Stimulated activated CD4-positive, alpha-beta T cell treated with anti-CD3 and anti-CD28 coated beads, Interleukin-4, amount 100 ng/mL, for 4 hours (primary cell): ENCODE data around the gene TRPV6.

ENCODE experiments used
- DNase-seq, 2 experiments: peaks; one replicate each; pipeline ENCODE4 v3.0.0-alpha.2; 2020

The TRPV6 gene

DNA sequence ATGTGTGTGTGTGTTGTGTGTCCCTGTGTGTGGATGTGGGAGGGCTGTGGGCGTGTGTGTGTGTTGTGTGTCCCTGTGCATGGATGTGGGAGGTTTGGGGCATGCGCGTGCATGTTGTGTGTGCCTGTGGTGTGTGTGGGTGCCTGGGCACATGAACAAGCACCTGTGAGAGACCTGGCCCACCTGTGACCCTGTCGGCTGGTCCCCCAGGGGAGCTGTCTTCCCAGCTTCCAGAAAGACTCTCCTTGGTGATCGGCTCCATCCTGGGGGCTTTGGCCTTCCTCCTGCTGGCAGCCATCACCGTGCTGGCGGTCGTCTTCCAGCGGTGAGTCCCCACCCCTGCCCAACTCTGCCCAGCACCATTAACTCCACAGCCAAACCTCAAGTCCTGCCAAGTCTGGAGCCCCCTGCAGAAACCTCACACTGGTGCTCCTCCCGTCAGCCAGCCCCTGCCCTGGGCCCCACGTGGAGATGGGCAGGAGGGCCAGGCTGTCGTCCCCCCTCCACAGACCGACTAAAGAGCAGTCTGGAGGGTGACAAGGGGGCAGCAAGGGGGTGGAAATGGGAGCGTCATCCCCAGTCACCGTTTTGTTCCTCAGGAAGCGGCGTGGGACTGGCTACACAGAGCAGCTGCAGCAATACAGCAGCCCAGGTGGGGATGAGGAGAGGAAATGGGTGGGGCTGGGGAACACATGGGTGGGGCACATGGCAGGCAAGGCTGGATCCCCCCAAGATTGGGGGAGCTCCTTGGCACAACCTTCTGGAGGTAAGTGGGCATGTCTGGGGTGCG, 18.0 kb downstream of the TRPV6 start:
- DNase-seq = no peak

DNA sequence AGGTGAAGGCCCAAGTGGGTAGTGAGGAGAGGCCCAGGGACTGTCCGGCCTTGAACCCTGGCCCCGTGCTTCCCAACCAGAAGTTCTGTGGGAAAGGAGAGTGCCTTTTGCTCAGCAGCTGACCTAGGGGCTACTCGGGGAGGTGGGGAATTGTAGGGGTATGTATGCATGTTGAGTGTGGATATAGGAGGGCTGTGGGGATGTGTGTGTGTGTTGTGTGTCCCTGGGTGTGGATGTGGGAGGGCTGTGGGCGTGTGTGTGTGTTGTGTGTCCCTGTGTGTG, 18.5 kb downstream of the TRPV6 start:
- DNase-seq = no peak

DNA sequence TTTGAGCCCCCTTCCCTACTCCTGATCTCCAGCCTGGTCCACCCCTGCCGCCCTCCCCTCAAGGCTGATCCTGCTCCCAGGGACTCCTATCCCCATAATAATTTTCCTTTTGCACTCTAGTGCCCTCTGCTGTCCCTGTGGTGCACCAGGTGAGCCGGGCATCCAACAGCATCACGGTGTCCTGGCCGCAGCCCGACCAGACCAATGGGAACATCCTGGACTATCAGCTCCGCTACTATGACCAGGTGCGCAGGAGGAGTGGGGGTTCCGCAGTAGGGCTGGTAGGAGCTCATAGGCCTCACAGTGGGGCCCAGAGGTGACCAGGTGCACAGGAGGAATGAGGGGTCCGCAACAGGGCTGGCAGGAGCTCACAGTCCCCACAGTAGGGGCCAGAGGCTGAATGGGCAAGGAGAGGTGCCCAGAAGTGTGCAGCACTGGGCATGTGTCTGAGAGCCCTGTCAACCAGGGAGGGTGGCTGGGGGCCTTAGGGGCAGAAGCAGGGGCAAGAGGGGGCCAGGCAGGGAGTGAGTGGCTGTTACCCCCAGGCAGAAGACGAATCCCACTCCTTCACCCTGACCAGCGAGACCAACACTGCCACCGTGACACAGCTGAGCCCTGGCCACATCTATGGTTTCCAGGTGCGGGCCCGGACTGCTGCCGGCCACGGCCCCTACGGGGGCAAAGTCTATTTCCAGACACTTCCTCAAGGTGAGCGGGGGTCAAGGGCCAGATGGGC, 19.0 kb downstream of the TRPV6 start:
- DNase-seq = peak in 1 of 2 experiments; percentile 19

DNA sequence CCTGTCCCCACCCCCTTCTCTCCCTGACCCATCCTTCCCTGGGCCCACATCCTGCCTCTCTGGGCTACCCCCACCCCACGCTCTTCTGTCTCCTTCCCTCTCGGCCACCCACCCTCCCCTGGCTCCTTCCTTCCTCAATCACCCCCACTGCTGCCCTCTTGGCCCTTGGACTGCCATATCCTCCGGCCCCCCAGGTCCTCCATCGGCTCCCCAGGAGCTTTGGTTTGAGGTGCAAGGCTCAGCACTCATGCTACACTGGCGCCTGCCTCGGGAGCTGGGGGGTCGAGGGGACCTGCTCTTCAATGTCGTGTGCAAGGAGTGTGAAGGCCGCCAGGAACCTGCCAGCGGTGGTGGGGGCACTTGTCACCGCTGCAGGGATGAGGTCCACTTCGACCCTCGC, 19.8 kb downstream of the TRPV6 start:
- DNase-seq = no peak

DNA sequence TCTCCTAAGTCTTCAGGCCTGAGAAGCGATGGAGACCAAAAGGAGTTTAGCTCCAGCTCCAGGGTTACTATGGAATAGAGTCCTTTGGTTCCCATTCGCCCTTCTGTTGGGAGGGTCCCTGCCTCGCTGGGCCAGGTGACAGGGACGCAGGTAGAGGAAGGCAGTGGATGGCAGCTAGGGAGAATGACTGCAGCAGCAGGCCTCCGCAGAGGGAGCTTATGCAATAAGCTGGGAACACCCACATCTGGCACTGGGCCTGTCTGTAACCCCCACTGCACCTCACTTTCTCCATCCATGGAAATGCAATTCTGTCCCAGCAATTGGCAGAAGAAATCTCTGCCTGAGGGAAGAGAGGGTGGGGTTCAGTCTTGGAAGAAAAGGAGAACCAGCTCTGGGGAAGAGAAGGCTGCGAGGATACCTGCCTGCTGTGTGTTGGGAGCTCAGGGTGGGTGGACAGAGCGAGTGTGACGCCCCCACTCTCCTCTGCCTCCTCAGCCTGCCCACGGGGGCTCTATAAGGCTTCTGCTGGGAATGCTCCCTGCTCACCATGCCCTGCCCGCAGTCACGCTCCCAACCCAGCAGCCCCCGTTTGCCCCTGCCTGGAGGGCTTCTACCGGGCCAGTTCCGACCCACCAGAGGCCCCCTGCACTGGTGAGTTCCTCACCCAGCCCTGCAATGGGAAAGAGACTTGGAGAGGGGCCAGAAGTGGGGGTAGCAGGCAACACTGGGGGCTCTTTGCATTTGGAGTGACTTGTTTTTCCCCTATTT, 20.4 kb downstream of the TRPV6 start:
- no peak for DNase-seq

DNA sequence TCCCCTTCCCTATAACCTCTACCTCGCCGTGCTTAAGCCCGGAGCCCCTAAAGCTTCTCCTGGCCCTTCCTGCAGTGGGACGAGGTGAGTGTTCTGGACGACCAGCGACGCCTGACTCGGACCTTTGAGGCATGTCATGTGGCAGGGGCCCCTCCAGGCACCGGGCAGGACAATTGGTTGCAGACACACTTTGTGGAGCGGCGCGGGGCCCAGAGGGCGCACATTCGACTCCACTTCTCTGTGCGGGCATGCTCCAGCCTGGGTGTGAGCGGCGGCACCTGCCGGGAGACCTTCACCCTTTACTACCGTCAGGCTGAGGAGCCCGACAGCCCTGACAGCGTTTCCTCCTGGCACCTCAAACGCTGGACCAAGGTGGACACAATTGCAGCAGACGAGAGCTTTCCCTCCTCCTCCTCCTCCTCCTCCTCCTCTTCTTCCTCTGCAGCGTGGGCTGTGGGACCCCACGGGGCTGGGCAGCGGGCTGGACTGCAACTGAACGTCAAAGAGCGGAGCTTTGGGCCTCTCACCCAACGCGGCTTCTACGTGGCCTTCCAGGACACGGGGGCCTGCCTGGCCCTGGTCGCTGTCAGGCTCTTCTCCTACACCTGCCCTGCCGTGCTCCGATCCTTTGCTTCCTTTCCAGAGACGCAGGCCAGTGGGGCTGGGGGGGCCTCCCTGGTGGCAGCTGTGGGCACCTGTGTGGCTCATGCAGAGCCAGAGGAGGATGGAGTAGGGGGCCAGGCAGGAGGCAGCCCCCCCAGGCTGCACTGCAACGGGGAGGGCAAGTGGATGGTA, 21.5 kb downstream of the TRPV6 start:
- no peak for DNase-seq

DNA sequence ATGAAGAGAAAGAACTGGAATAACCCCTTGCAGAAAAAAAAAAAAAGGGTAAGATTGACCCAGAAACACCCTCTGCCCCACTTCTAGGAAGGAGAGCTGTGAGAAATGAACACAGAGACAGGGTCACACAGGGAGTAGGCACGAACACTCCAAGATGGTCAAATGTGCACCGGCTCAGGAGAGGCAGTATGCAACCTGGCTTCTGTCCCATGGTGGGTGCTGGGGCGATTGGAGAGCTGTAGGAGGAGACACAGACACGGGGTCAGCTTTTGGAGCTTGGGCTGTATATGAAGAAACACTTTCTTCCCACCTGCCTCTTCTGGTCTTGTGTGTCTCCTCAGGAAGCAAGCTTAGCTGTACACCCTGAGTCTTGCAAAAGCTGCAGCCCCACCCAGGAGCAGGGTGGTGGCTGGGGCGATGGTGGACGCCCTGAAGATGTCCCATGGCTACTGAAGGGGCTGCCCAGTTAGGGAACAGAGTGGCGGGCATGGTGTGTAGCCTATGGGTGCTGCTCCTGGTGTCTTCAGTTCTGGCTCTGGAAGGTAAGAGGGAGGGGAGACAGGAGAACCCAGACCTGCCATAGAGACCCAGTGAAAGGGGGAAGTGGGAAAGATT, 22.7 kb downstream of the TRPV6 start:
- no peak for DNase-seq

DNA sequence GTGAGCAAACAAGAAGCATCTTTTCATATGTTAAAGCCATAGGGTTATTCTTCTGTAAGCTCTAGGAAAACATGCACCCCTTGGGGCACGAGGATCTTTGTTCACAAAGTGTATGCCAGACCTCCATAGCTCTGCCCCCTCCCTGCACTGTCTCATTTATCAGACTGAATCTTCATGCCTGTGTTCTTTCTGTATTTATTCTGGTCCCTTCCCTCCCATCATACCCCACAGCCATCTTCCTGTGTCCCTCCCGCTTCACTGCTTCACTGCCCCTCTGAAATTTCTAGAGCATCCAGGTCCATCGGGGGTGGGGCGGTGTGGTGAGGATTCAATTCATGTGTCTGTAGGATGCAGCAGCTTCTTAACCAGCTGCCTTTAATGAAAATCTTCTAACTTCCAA, 23.2 kb downstream of the TRPV6 start:
- no peak for DNase-seq

DNA sequence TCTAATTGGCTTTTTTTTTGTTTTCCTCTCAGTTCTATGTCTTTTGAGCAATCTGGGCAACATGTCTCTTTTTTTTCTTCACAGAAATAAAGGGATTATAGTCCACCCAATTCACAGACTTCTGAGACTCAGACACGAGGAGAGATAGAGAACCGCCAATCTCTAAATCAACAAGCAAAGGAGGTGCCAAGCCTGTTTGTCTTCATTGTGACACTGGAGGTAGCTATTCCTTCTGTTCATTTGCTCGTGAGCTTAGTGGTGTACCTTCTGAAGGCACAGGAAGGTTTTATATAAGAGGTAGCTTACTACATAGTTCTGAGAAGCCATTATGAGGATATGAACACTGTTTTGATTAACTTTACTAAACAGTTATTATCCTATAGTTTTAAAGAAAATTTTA, 24.6 kb downstream of the TRPV6 start:
- no peak for DNase-seq

DNA sequence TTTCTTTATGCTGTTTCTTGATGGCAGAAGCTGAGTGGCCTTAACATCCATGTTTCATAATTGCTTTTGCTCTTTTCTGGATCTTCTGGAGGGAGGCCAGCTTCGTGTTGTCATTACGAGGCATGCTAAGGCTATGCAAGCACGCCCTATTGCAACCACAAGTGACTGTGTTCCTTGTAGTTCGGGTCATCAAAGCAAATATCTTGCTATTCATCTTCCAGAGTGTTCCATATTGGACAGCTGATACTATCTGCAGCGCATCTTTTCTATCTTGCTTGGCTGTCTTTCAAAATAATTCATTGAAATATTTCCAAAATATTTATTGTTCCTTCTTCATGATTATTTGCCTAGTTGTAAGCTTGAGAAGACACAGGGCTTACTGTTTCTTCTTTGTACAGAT, 25.7 kb downstream of the TRPV6 start:
- DNase-seq = no peak

DNA sequence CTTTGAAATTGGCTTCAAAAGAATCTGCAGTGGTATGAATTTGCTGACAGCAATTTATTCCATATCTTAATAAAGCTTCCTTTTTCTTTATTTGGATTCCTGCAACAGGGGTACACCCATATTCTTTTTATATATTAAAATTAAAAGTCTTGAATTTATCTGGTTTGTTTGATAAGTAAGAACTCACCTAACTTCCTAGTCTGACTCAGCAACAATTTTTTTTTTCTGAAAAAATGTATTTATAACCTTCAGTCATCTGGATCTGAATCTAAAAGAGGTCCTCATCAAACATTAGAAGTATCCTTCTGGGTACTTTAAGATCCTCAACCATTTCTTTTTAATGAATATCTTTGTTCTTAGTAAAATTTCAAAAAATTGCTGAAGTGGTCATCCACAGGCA, 26.1 kb downstream of the TRPV6 start:
- no peak for DNase-seq

DNA sequence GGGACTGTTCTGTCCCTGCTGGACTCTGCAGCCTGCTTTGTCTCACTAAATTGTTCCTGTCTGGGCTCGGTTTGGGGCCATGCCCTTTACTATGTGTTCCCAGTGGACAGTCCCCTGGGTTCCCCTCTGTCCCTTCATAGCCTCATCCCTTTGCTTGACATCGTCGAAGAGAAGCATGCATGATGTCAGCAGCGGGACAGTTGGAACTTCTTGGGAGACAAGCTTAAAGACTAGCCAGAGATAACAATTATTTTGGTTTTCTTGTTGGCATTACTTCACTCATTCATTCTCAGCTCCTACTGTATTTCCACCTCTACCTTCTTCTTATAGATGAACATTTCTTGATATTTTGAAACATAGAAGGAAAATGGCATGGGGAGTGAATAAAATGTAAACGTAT, 27.9 kb downstream of the TRPV6 start:
- DNase-seq = no peak

DNA sequence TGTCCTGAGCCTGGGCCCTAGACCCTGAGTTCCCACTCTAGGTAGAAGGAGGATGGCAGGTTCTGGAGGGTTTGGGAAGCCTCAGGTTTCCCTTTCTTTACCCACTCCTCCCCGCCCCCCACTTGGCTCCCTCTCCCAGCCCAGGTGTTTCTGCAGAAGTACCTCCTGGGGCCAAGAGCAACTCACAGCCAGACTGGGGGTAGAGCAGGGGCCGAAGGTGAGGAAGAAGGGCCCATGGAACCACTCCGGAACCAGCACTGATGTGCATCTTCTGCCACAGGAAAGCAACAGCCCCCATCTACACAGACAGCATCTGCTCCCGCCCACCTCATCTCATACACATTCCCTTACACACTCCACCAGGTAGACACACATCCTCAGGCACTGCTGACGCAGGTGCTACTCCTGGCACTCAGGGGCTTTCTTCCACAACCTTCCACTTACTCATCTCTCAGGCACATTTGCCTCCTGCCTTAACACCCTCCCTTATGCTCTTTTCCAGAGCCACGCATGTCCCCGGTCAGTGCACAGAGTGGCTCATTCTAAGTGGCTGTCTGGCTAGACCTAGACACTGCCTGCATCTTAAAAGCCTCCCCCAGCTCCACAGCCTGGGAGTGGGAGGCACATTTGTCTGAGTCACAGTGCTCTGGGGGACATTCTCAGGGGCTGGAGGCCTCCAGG, 28.8 kb downstream of the TRPV6 start:
- DNase-seq = peak in 1 of 2 experiments; percentile 18

DNA sequence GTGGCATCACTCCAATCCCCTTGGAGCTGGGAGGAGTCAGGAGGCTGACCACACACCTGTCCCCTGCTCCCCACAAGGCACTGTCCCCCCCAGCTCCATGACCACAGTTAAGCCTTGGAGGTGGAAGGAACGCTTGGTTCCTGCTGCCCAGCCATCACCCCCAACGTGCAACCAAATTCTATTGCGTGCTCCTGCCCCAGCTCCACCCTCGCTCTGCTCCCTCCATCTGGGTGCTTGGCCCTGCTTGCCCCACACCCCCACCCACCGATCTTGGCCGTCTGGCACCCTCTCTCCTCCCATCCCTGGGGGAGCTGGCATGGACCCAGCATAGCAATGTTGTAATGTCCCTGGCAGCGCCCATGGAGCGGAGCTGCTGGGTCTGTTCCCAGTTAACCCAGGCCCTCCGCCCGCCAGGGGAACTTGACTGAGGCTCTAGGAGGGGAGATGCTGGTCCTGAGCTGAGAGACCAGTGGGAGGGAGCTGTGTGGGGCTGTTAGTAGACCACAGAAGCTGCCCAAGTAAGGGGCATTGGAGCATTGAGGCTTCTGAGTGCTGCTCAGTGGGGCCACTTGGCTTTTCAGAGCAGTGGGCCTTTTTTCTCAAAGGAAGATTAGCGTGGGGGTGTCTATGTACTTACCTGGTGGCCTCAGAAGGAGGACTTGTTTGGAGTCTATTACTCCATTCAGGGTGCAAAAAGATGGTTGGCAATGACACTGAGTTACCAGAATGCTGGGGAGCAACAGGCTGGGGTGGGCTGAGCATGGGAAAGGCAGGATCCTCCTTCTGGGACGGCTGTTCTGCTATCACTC, 29.6 kb downstream of the TRPV6 start:
- DNase-seq = no peak

DNA sequence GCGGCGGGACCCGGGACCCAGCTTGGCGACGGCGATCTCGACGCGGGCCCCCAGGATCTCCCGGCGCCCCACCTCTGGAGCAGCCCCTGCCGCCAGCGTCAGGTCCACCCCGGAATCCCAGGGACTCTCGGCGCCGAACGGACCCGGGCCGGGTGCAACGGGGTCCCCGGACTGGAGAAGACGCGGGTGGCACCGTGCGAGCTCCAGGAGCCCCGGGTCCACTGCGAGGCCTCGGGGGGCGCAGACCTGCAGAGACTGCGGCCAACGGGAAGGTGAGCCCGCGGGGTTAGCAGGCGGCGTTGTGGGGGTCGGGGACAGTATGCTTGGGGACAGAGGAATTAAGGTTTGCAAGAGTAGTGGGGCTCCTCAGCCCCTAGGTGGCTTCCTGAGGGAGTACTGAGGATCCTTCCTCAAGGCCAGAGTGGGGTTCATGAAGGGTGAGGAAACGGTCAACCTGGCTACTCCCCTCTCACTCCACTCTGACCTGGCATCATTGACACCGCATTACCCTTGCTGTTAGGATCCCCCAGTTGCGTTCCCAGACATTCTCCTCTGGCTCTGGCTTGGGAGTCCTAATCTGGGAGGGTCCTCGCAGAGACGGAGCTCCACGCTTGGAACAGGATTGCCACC, 30.3 kb downstream of the TRPV6 start:
- DNase-seq = no peak

DNA sequence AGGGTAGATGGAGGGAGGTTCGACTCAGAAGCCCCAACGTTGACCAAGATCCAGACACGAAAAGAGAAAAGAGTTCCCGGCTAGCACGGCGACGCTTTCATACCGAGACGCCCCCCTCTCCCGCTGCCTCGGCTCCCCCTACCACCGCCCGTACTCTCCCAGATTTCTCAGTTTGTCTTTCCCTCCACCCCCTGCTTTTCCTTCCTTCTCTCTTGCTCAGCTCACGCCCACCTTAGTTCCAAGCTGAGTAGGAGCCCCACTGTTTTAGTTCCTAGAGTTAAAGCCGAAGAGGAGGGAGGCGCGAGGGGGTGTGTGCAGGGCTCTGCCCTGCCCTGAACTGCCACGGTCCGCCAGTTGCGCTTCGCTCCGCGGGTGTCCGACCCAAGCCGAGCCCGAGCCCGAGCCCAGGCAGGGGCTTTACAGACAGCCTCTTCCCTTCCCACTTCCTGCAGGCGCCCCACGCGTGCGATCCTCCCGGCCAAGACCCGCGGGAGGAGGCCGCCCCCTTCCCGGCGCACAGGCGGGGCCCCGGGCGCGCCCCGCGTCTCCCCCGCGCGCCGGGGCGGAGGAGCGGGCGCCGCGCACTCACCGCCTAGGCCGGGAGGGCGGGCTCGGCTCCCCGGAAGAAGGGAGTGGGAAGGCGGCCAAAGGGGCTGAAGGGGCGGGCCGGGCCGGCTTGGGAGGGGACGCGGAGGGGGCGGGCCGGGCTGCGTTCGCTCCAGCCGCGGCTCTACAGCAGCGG, 31.0 kb downstream of the TRPV6 start, which contains the start of gene EPHB6:
EPHB6 (plus strand) TSS at position 705 of the 742 bp plus-strand sequence. CDS start 8,152 bp downstream, outside the sequence.
- DNase-seq = peak; percentile 37 to 61

DNA sequence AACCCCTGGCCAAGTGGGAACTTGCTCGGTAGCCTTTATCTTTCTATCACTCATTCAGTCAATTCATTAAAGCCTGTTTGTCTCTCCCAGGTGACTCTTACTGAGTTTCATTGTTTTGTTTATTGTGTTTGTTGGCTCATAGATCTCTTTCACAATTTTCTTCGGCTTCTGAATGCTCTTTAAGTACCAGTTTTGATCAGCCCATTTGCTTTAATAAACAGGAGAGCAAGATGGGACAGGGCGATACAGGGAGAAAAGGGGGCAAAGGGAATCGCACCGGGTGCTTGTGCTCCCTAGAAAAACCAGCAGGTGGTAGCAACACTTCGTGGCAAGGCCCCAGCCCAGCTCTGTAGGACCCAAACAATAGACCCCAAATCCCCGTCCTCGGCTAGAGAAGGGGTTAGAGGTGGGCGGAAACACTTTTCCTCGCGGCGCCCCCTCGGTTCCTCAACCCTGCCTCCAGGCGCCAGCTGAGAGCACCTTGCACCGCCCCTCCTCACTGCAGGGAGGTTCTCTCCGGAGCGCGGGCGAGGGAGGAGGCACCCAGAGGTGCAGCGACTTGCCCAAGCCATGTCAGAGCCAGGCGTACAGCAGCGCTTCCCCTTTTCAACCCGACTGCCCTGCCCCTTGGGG, 31.7 kb downstream of the TRPV6 start:
- peak; percentile 54 to 61 for DNase-seq

DNA sequence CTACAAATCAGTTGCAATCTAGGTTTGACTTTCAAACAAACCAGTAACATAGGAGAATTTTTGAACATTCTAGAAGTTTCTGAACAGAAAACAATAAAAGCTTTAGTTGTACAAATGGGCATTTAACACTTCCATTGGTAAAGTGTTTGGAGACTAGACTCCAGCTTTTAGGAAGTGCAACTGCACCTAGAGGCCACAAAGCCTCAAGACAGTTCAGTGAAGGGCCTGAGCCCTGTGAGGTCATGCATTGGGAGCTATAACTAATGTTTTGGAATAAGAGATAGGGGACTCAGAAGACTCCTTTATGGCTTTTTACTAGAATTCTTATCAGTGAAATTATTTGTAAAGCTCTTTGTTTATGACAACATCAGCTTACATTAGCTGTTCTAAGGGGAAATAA, 33.6 kb downstream of the TRPV6 start:
- no peak for DNase-seq

DNA sequence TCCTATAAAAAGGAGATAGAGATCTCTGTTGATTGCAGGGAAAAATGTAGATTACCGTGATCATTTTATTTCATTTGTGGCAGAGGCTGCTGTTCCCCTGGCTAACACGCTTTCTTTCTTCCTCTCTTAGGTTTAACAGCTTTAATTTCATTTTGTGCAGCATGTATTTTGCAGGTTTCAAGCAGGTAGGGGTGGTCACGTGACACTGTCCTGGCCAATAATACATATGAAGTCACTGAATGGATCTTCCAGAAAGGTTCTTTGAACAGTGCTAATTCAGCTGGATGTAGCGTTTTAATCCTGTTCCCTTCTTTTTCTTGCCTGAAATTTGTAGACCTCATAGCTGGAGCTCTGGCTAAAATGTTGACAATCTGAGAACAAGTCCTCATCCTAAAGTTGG, 34.3 kb downstream of the TRPV6 start:
- DNase-seq = no peak
